ENCODE measurements around the gene TEX54.
A peak's percentile ranks its signal among the peaks of the same experiment; 100 is the strongest.

Gene TEX54

DNA sequence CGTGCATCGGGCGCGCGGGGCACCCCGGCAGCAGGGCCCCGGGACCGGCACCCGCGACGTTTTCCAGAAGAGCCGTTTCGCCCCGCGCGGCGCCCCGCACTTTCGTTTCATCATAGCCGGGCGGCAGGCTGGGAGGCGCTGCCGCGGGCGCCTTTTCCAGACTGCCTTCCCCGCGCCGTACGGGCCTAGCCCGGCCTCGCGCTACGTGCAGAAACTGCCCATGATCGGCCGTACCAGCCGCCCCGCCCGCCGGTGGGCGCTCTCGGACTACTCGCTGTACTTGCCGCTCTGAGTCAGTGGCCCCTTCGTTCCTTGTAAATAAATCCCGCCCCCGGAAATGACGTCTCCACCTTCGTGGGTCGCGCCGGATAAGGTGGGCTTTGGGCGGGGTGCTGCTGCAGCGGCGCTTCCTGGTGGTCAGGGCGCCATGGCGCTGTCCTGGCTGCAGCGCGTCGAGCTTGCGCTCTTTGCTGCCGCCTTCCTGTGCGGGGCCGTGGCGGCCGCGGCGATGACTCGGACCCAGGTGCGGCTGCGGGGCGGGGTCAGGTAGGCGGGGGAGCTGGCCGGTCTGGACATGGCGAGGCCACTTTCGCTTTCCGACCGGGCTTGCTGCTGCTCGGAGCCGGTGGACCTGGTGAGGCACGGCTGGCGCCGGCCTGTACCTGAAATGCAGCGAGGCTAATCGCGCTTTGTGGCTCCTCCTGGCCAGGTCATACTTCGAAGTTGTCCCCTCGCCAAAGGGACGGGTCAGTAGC is 45.5 kb downstream of the TEX54 start, which contains the start of gene TMEM179B:
Gene TMEM179B (plus strand): TSS at position 398 of the 755 bp plus-strand sequence. CDS start 30 bp downstream, at position 428.
- peak; percentile 97 for DNase-seq (ENCODE audit: low read depth)

DNA sequence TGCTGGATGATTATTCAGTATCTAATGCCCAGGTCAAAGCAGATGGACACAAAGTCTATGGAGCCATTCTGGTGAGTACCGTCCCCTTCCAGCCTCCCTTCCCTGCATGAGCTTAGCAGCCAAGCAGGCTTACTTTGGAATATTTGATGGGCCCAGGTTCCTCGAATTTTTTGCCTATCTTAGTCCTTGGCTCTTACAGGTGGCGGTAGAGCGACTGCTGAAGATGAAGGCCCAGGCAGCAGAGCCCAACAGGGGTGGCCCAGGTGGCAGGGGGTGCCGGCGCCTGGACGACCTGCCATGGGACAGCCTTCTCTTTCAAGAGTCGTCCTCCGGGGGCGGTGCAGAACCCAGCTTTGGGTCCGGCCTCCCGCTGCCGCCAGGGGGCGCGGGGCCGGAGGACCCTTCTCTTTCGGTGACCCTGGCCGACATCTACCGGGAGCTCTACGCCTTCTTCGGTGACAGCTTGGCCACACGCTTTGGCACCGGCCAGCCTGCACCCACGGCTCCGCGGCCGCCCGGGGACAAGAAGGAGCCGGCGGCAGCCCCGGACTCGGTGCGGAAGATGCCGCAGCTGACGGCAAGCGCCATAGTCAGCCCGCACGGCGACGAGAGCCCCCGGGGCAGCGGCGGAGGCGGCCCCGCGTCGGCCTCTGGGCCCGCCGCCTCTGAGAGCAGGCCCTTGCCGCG is 46.2 kb downstream of the TEX54 start:
- DNase-seq (ENCODE audit: low read depth), result peak; percentile 72

DNA sequence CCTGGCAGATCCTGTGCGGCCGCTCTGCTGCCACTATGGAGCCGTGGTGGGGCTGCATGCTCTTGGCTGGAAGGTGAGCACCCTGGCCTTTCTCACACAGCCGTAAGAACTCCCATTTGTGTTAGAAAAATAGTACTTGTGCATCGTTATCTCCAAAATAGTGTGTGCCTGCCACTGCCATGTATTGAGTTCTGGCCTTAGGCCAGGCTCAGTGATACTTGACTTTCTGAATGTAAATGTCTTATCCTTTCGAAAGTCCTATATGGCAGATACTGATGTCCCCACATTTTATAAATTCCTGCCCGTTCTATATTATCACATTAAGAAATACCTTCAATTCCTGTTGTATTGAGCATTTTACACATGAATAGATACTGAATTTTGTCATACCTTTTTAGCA is 49.9 kb downstream of the TEX54 start:
- no peak for DNase-seq (ENCODE audit: low read depth)
